Gastroesophageal sphincter (tissue), 4 donors: ENCODE results near the gene PLA1A. TPM values are rescaled to one million over a fixed set of nuclear protein-coding genes. Genes with fewer than 3 reads are reported as not detected.

Experiments
- ATAC-seq: fragments of 150-250 bp; one replicate; pipeline ENCODE4 v1.9.1; 2016; ENCODE audit warnings: mild to moderate bottlenecking, moderate library complexity
- H3K27ac ChIP-seq, 4 donors: fragments of 200-600 bp; sonication (generic) in 3 of 4; 1 replicate in 3 of 4; 2 replicates in 1 of 4; pipeline ENCODE4 v1.5.1; 2016 to 2019
- H3K27me3 ChIP-seq: fragments of 200-600 bp; sonication (generic); one replicate; pipeline ENCODE4 v1.5.1; 2019
- H3K36me3 ChIP-seq, 2 donors: fragments of 200-600 bp; sonication (generic); one replicate each; pipeline ENCODE4 v1.5.1; 2019; ENCODE audit warnings: control low read depth in 1 of 2
- H3K4me1 ChIP-seq, 3 donors: fragments of 200-600 bp; sonication (generic); 1 replicate in 2 of 3; 2 replicates in 1 of 3; pipeline ENCODE4 v1.5.1; 2016 to 2019; ENCODE audit warnings: control low read depth in 2 of 3
- H3K4me3 ChIP-seq, 2 donors: fragments of 200-600 bp; sonication (generic); one replicate each; pipeline ENCODE4 v1.5.1; 2019; ENCODE audit warnings: mild to moderate bottlenecking in 1 of 2, moderate library complexity in 1 of 2
- H3K9me3 ChIP-seq, 3 donors: fragments of 200-600 bp; sonication (generic); one replicate each; pipeline ENCODE4 v1.5.1; 2017 to 2019; ENCODE audit warnings: control low read depth in 2 of 3
- CTCF ChIP-seq, 4 experiments: fragments of 200-600 bp in 2 of 4; fragments of 450-650 bp in 2 of 4; sonication (generic) in 1 of 4; IDR thresholded peaks; one replicate each; pipeline ENCODE4 v1.5.1; 2017 to 2019; ENCODE audit warnings: antibody characterized with exemption in 4 of 4, mild to moderate bottlenecking in 2 of 4, moderate library complexity in 2 of 4
- EP300 ChIP-seq: sonication (generic); formaldehyde crosslinking; IDR thresholded peaks from one replicate; pipeline ENCODE4 v1.6.1; 2017; ENCODE audit warnings: antibody characterized with exemption, mild to moderate bottlenecking
- POLR2A ChIP-seq, 2 donors: fragments of 450-650 bp; IDR thresholded peaks; one replicate each; pipeline ENCODE4 v1.6.1; 2017; ENCODE audit warnings: antibody characterized with exemption in 2 of 2, mild to moderate bottlenecking in 2 of 2, moderate library complexity in 1 of 2
- POLR2AphosphoS5 ChIP-seq: sonication (generic); formaldehyde crosslinking; IDR thresholded peaks from one replicate; pipeline ENCODE4 v1.6.1; 2017; ENCODE audit warnings: antibody characterized with exemption
- WGBS, 2 donors: methylation state at CpG; one replicate each; pipeline ENCODE4 v1.1.5; 2018; ENCODE audit warnings: low coverage in 1 of 2; 5-methylcytosine and 5-hydroxymethylcytosine counted together
- total RNA-seq, 4 donors: library from RNA; depleted of rRNA; stranded (reverse); fragments of >200 nt; gene quantifications; one replicate each; pipeline ENCODE4 v1.1.0, GENCODE V29; 2016

The PLA1A gene
- total RNA-seq, 4 donors from 2014 or later = 0.50 to 1.8 (median 1.4) TPM

GRCh38 chr3:119601154-119601553 is 3.5 kb downstream of the PLA1A start:
- TF ChIP-seq POLR2AphosphoS5 = no peak
- no peak for TF ChIP-seq EP300
- no peak for TF ChIP-seq CTCF (IDR thresholded peaks at IDR 0.05)
- 38 to 80% methylated on average over 1 of the region's 3 CpGs for WGBS, 2 donors
- peaks cover 0 to 5% (median 0%) of the 10 kb centered on the region in 3 donors for H3K4me1 ChIP-seq
- H3K27ac ChIP-seq = no peak overlapping the region
- no peaks in the 10 kb centered on the region for H3K36me3 ChIP-seq
- ATAC-seq = no peak
- H3K4me3 ChIP-seq = no peak overlapping the region
- H3K9me3 ChIP-seq = no peaks in the 10 kb centered on the region
- H3K27me3 ChIP-seq = no peaks in the 10 kb centered on the region

- WGBS, 2 donors = 50 to 83% methylated on average over 1 of the region's 1 CpG
- H3K27ac ChIP-seq = no peak overlapping the region
- H3K36me3 ChIP-seq = no peaks in the 10 kb centered on the region
- no peaks in the 10 kb centered on the region for H3K27me3 ChIP-seq
- no peaks in the 10 kb centered on the region for H3K4me1 ChIP-seq
- H3K4me3 ChIP-seq = no peak overlapping the region
- ATAC-seq = no peak
- no peaks in the 10 kb centered on the region for H3K9me3 ChIP-seq
- TF ChIP-seq EP300 (no peak), POLR2AphosphoS5 (no peak), POLR2A (IDR thresholded peaks at IDR 0.05) (no peak), CTCF (IDR thresholded peaks at IDR 0.05) (no peak)
Measured at GRCh38 chr3:119602676-119603075, 5.0 kb downstream of the PLA1A start.

GRCh38 chr3:119604878-119605277 is 7.2 kb downstream of the PLA1A start:
- H3K4me1 ChIP-seq = no peaks in the 10 kb centered on the region
- no peak overlapping the region for H3K4me3 ChIP-seq
- no peak overlapping the region for H3K27ac ChIP-seq
- 100% methylated on average over 1 of the region's 1 CpG; no CpG with 5 or more reads in 1 of the 2 donors for WGBS, 2 donors
- ATAC-seq = no peak
- H3K9me3 ChIP-seq = no peaks in the 10 kb centered on the region
- H3K36me3 ChIP-seq = no peaks in the 10 kb centered on the region
- no peaks in the 10 kb centered on the region for H3K27me3 ChIP-seq
- TF ChIP-seq EP300 (no peak), POLR2AphosphoS5 (no peak)

GRCh38 chr3:119608405-119609000 is 10.8 kb downstream of the PLA1A start:
- Histone ChIP-seq H3K27me3 (no peaks in the 10 kb centered on the region), H3K4me1 (no peaks in the 10 kb centered on the region), H3K27ac (no peak overlapping the region), H3K4me3 (no peak overlapping the region), H3K9me3 (peaks cover 0 to 4% (median 0%) of the 10 kb centered on the region in 3 donors), H3K36me3 (no peaks in the 10 kb centered on the region)
- WGBS, 2 donors = 76 to 100% methylated on average over 1 to 5 of the region's 6 CpGs
- no peak for ATAC-seq
- TF ChIP-seq POLR2AphosphoS5 = no peak
- no peak for TF ChIP-seq CTCF (IDR thresholded peaks at IDR 0.05)
- TF ChIP-seq POLR2A (IDR thresholded peaks at IDR 0.05) = no peak
- TF ChIP-seq EP300 = no peak

- Histone ChIP-seq H3K9me3 (peaks cover 0 to 4% (median 0%) of the 10 kb centered on the region in 3 donors), H3K4me3 (no peak overlapping the region), H3K27me3 (no peaks in the 10 kb centered on the region), H3K27ac (no peak overlapping the region), H3K4me1 (no peaks in the 10 kb centered on the region), H3K36me3 (no peaks in the 10 kb centered on the region)
- no peak for ATAC-seq
- TF ChIP-seq CTCF (IDR thresholded peaks at IDR 0.05) (no peak), POLR2AphosphoS5 (no peak), POLR2A (IDR thresholded peaks at IDR 0.05) (no peak), EP300 (no peak)
- 46 to 57% methylated on average over 1 to 4 of the region's 6 CpGs for WGBS, 2 donors
Measured at GRCh38 chr3:119609301-119609700, 11.6 kb downstream of the PLA1A start.
